T-cell (primary cell): ENCODE data around the gene LINGO3. TPM values are rescaled to one million over a fixed set of nuclear protein-coding genes. Genes with fewer than 3 reads are reported as not detected.

Source experiments
- ATAC-seq, 4 experiments: fragments of 200-7000 bp in 3 of 4; fragments of 150-1000 bp in 1 of 4; cut with Tn5 transposase; replicated peaks in 1 of 4; 1 replicate in 3 of 4; 2 replicates in 1 of 4; pipeline ENCODE4 v1.10.0; 2021; ENCODE audit warnings: moderate library complexity in 3 of 4, mild to moderate bottlenecking in 2 of 4, moderate number of reproducible peaks in 1 of 4
- CTCF ChIA-PET, 2 donors: fragments of 300-600 bp; sonication (Branson Sonifier 250); formaldehyde crosslinking; loops; one replicate each; lab custom pipeline; 2022; ENCODE audit warnings: antibody characterized with exemption in 2 of 2; lab: Charles Lee
- POLR2A ChIA-PET, 2 donors: fragments of 300-600 bp; sonication (Branson Sonifier 250); formaldehyde crosslinking; loops; one replicate each; lab custom pipeline; 2022; ENCODE audit warnings: antibody characterized with exemption in 2 of 2; lab: Charles Lee
- DNase-seq, 35 experiments: peaks; one replicate each; pipeline versions ENCODE4 v3.0.0 to v3.0.0-alpha.2; 2013 to 2023
- H3K27ac ChIP-seq: one replicate; pipeline ENCODE4 v1.5.1; 2013; ENCODE audit warnings: low read length
- H3K27me3 ChIP-seq, 2 experiments: replicated peaks in 1 of 2; 1 replicate in 1 of 2; 2 replicates in 1 of 2; pipeline versions ENCODE4 v1.6.1 to v1.7.0; 2013; ENCODE audit warnings: low read length in 1 of 2, mixed read lengths in 1 of 2; ENCODE audit not compliant: control insufficient read depth in 2 of 2, insufficient read depth in 2 of 2; ENCODE audit errors: extremely low read depth in 1 of 2
- H3K36me3 ChIP-seq, 2 donors: 1 replicate in 1 of 2; 2 replicates in 1 of 2; pipeline versions ENCODE4 v1.6.1 to v1.7.0; 2013; ENCODE audit warnings: low read length in 1 of 2; ENCODE audit not compliant: control insufficient read depth in 2 of 2, insufficient read depth in 1 of 2; ENCODE audit errors: extremely low read depth in 1 of 2
- H3K4me1 ChIP-seq, 2 experiments: 1 replicate in 1 of 2; 2 replicates in 1 of 2; pipeline versions ENCODE4 v1.6.1 to v1.7.0; 2013; ENCODE audit warnings: low read length in 2 of 2, mixed read lengths in 1 of 2; ENCODE audit not compliant: insufficient read depth in 2 of 2, control insufficient read depth in 1 of 2; ENCODE audit errors: extremely low read depth in 1 of 2
- H3K4me3 ChIP-seq, 2 donors: 1 replicate in 1 of 2; 2 replicates in 1 of 2; pipeline versions ENCODE4 v1.5.1 to v1.7.0; 2013; ENCODE audit warnings: mild to moderate bottlenecking in 2 of 2, low read length in 1 of 2, moderate library complexity in 1 of 2; ENCODE audit not compliant: control insufficient read depth in 1 of 2; ENCODE audit errors: extremely low read depth in 1 of 2
- H3K9me3 ChIP-seq: 2 replicates; pipeline ENCODE4 v1.7.0; 2013
- H3K27ac Mint-ChIP-seq, 2 donors: one replicate each; pipeline ENCODE4 v1.8.0; 2020 to 2021; ENCODE audit warnings: mild to moderate bottlenecking in 2 of 2, mixed read lengths in 2 of 2
- H3K27me3 Mint-ChIP-seq, 2 donors: one replicate each; pipeline ENCODE4 v1.8.0; 2021 to 2022; ENCODE audit warnings: mixed read lengths in 2 of 2
- H3K36me3 Mint-ChIP-seq: one replicate; pipeline ENCODE4 v1.8.0; 2021; ENCODE audit warnings: mixed read lengths
- H3K4me1 Mint-ChIP-seq, 3 donors: one replicate each; pipeline ENCODE4 v1.8.0; 2020 to 2022; ENCODE audit warnings: mixed read lengths in 3 of 3, mild to moderate bottlenecking in 1 of 3
- H3K4me3 Mint-ChIP-seq, 3 donors: one replicate each; pipeline ENCODE4 v1.8.0; 2020 to 2022; ENCODE audit warnings: mild to moderate bottlenecking in 3 of 3, mixed read lengths in 3 of 3, moderate library complexity in 3 of 3
- H3K9me3 Mint-ChIP-seq, 3 donors: one replicate each; pipeline ENCODE4 v1.8.0; 2020 to 2022; ENCODE audit warnings: mixed read lengths in 3 of 3
- WGBS: methylation state at CpG from one replicate; pipeline ENCODE4 v1.1.5; 2013; ENCODE audit warnings: missing lambda C conversion rate; ENCODE audit not compliant: insufficient coverage; 5-methylcytosine and 5-hydroxymethylcytosine counted together
- total RNA-seq, 35 experiments: library from RNA in 6 of 35; stranded (reverse) in 6 of 35; fragments of 120-200 nt in 1 of 35; gene quantifications; one replicate each; pipeline versions ENCODE4 v1.2.1 to v1.2.4 and lab custom pipeline; 2013 to 2026

Gene LINGO3
- total RNA-seq, 5 donors from 2014 or later (not counting 1 experiment from before 2014, with no cell fraction given): 0.23 to 1.7 (median 0.99) TPM

DNA sequence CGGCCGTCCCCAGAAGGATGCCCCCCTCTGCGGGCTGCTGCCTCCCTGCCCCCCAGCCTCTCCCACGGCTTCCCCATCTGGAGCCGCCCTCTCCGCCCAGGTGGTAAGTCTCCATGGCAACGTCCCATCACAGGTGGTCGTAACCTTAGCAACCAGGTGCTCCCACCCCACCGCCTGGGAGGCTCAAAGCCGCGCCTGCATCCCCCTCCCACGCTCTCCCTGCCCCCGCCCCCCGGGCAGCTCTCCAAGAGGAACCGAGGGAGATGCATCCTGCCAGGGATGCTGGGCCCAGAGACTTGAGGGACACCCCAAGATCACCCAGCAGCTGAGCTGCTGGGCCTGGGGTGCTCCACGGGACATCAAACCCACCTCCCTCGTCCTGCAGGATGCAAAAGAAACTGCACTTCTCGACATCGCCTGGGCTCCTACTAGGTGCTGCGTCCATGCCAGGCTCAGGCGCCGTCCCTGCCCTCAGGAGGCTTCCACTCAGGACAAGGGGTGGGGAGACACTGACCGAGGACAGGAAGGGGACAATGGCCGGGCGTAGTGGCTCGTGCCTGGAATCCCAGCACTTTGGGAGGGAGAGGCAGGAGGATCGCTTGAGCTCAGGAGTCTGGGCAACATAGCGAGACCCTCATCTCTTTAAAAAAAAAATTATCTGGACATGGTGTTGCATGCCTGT lies 5.0 kb upstream of the LINGO3 start:
- Mint-ChIP-seq H3K36me3 (peaks cover 7% of the 10 kb centered on the region), H3K4me3 (no peak overlapping the region), H3K27ac (no peak overlapping the region), H3K9me3 (peaks cover 6 to 11% (median 10%) of the 10 kb centered on the region in 3 donors), H3K27me3 (peaks cover 36 to 55% of the 10 kb centered on the region in 2 donors), H3K4me1 (peaks cover 6 to 8% (median 7%) of the 10 kb centered on the region in 3 donors)
- ChIA-PET POLR2A (no interaction called here), CTCF (no interaction called here)
- Histone ChIP-seq H3K27ac (no peak overlapping the region), H3K4me3 (no peak overlapping the region), H3K36me3 (no peaks in the 10 kb centered on the region), H3K4me1 (peaks cover 0 to 18% of the 10 kb centered on the region in 2 experiments), H3K27me3 (peaks cover 0 to 63% of the 10 kb centered on the region in 2 experiments), H3K9me3 (no peaks in the 10 kb centered on the region)
- 41% methylated on average over 22 of the region's 28 CpGs for WGBS
- DNase-seq (no peak), ATAC-seq (no peak)

DNA sequence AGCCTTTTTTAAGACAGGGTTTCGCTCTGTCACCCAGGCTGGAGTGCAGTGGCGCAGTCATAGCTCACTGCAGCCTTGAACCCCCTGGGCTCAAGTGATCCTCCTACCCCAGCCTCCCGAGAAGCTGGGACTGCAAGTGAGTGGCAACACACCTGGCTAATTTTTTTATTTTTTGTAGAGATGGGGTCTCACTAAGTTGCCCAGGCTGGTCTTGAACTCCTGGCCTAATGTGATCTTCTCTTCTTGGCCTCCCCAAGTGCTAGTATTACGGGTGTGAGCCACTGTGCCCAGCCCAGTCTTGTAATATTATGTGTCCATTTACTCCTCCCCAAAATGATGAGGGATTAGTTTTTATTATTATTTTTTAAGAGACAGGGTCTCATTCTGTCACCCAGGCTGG lies 3.1 kb upstream of the LINGO3 start:
- H3K4me3 Mint-ChIP-seq: no peak overlapping the region
- ATAC-seq (no peak), DNase-seq (no peak)
- WGBS: 100% methylated on average over 2 of the region's 4 CpGs
- Histone ChIP-seq H3K4me3 (no peak overlapping the region), H3K27ac (no peak overlapping the region), H3K9me3 (no peaks in the 10 kb centered on the region), H3K27me3 (peaks cover 0 to 81% of the 10 kb centered on the region in 2 experiments), H3K4me1 (peaks cover 0 to 25% of the 10 kb centered on the region in 2 experiments), H3K36me3 (no peaks in the 10 kb centered on the region)
- H3K27ac Mint-ChIP-seq: no peak overlapping the region
- H3K9me3 Mint-ChIP-seq: peaks cover 6 to 11% (median 10%) of the 10 kb centered on the region in 3 donors
- CTCF ChIA-PET: no interaction called here
- H3K27me3 Mint-ChIP-seq: peaks cover 36 to 64% of the 10 kb centered on the region in 2 donors
- peaks cover 6 to 10% (median 8%) of the 10 kb centered on the region in 3 donors for H3K4me1 Mint-ChIP-seq
- H3K36me3 Mint-ChIP-seq: peaks cover 7% of the 10 kb centered on the region
- POLR2A ChIA-PET: no interaction called here

DNA sequence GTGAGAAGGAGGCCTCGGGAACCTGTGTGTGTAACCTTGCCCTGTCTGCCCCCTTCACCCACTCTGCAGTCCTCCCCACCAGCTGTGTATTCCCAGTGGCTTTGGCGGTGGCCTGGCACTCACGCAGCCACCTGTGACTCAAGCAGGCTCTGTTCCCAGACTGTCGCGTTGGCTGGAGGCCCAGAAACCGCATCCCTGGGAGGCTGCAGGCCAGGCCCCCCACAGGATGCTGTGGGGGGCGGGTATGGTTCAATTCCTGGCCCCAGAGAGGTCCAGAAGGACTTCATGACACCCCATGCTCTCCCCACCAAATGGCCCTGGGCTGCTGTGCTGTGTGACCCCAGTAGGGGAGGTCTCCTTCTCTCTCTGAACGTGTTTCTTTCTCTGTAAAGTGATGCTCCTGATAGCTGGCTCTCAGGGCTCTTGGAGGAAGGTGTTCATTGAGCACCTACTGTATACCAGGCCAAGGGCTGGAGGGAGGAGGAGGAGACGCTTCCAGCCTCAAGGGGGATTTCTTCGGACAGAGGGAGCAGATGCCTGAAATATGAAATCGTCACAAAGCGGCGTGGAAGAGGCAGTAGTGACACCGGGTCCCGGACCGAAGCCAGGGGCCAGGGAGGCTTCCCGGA lies 1.9 kb upstream of the LINGO3 start:
- DNase-seq: no peak
- Histone ChIP-seq H3K4me3 (no peak overlapping the region), H3K9me3 (no peaks in the 10 kb centered on the region), H3K27ac (no peak overlapping the region), H3K4me1 (peaks cover 0 to 20% of the 10 kb centered on the region in 2 experiments), H3K27me3 (peaks cover 0 to 89% of the 10 kb centered on the region in 2 experiments), H3K36me3 (no peaks in the 10 kb centered on the region)
- peaks cover 36 to 68% of the 10 kb centered on the region in 2 donors for H3K27me3 Mint-ChIP-seq
- H3K36me3 Mint-ChIP-seq: peaks cover under 1% of the 10 kb centered on the region
- WGBS: 58% methylated on average over 11 of the region's 17 CpGs
- ATAC-seq: no peak
- CTCF ChIA-PET: no interaction called here
- H3K4me3 Mint-ChIP-seq: peak overlapping the region in 1 of 3 donors; percentile 72
- POLR2A ChIA-PET: no interaction called here
- peaks cover 5 to 6% (median 6%) of the 10 kb centered on the region in 3 donors for H3K4me1 Mint-ChIP-seq
- H3K27ac Mint-ChIP-seq: peak overlapping the region in 1 of 2 donors; percentile 49
- H3K9me3 Mint-ChIP-seq: peaks cover 2 to 3% (median 2%) of the 10 kb centered on the region in 3 donors

DNA sequence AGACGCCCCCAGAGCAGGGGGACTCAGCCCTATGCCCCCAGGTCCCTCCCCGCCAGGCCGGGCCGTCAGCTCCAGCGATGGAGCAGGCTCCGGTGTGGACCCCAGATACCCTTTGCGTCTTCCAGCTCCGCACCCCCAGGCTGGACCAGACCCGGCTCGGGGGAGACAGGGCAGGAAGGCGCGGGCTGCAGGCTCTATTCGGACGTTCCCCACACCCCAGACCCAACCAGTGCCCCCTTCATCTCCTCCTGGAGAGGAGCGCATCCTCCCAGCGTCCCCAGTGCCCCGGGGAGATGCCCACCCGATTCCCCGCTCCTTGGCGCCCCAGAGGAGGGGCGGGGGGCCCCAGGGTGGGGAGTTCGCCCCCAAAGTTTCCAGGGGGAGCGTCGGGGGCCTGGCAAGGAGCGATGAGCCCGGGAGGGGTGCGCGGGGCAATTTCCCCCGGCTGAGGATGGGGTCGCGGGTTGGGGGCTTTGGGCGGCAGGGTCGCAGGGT lies 389 bp downstream of the LINGO3 start:
- ATAC-seq (no peak), DNase-seq (no peak)
- Mint-ChIP-seq H3K27me3 (peaks cover 36 to 66% of the 10 kb centered on the region in 2 donors), H3K9me3 (no peaks in the 10 kb centered on the region), H3K4me3 (peak overlapping the region in 1 of 3 donors; percentile 17), H3K4me1 (peaks cover 13 to 18% (median 13%) of the 10 kb centered on the region in 3 donors), H3K36me3 (no peaks in the 10 kb centered on the region), H3K27ac (no peak overlapping the region)
- CTCF ChIA-PET: no interaction called here
- Histone ChIP-seq H3K4me3 (no peak overlapping the region), H3K36me3 (no peaks in the 10 kb centered on the region), H3K9me3 (no peaks in the 10 kb centered on the region), H3K27me3 (peaks cover 0 to 91% of the 10 kb centered on the region in 2 experiments), H3K27ac (no peak overlapping the region), H3K4me1 (peaks cover 0 to 27% of the 10 kb centered on the region in 2 experiments)
- WGBS: 20% methylated on average over 32 of the region's 33 CpGs
- POLR2A ChIA-PET: no interaction called here

DNA sequence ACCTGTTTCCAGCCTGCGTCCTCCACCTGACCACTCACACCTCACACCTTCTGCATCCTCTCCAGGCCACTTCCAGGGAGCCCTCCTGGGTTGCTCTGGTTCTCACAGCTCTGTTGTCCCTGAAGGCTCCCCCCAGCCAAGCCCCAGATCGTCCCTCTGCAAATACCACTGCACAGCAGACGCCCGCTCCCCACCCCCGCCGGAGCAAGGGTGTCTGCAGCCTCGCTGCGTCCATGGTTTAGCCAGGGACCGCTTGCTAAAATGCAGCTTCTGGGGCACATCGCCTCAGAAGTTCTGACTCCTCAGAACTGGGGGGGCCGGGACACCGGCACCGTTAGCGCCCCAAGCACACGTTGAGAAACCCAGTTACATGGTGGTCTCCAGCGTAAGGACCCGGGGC lies 983 bp downstream of the LINGO3 start:
- DNase-seq (no peak), ATAC-seq (no peak)
- peaks cover 0 to 30% of the 10 kb centered on the region in 2 experiments for H3K4me1 ChIP-seq
- H3K4me3 Mint-ChIP-seq: peak overlapping the region in 2 of 3 donors; percentile 39 to 49
- H3K27me3 Mint-ChIP-seq: peaks cover 36 to 65% of the 10 kb centered on the region in 2 donors
- peaks cover 0 to 91% of the 10 kb centered on the region in 2 experiments for H3K27me3 ChIP-seq
- no peak overlapping the region for H3K27ac Mint-ChIP-seq
- peaks cover 13 to 20% (median 14%) of the 10 kb centered on the region in 3 donors for H3K4me1 Mint-ChIP-seq
- ChIA-PET CTCF (no interaction called here), POLR2A (no interaction called here)
- H3K36me3 ChIP-seq: no peaks in the 10 kb centered on the region
- H3K27ac ChIP-seq: no peak overlapping the region
- no peak overlapping the region for H3K4me3 ChIP-seq
- H3K9me3 ChIP-seq: no peaks in the 10 kb centered on the region
- 72% methylated on average over 14 of the region's 17 CpGs for WGBS
- no peaks in the 10 kb centered on the region for H3K36me3 Mint-ChIP-seq
- no peaks in the 10 kb centered on the region for H3K9me3 Mint-ChIP-seq

DNA sequence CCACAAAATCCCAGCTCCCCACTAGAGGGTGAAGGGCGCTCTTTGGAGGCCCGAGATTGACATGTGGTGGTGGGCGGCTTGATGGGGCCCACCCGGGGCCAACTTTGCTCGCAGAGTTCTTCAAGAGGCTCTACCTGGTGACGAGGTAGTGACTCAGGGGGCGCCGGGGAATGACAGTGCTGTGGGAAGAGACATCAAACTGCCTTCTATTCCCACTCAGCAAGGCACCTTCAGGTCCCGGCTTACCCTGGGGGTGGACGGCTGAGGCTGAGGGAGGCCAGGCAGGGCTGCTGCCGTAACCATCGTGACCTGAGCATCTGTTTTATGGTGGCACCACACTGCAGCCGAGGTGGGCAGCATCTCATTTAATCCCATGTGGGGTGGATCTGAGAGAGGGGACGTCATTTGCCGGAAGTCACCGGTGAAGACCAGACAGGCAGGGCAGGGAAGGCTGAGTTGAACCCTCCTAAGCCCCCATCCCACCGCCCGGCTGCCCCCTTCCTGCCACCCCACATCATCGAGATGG lies 1.6 kb downstream of the LINGO3 start:
- no peaks in the 10 kb centered on the region for H3K36me3 ChIP-seq
- H3K27me3 ChIP-seq: peaks cover 0 to 93% of the 10 kb centered on the region in 2 experiments
- Mint-ChIP-seq H3K4me1 (peaks cover 13 to 22% (median 14%) of the 10 kb centered on the region in 3 donors), H3K27me3 (peaks cover 36 to 64% of the 10 kb centered on the region in 2 donors), H3K36me3 (no peaks in the 10 kb centered on the region), H3K27ac (no peak overlapping the region), H3K4me3 (peak overlapping the region in 1 of 3 donors; percentile 49), H3K9me3 (no peaks in the 10 kb centered on the region)
- ATAC-seq: no peak
- ChIA-PET POLR2A (no interaction called here), CTCF (no interaction called here)
- peaks cover 0 to 30% of the 10 kb centered on the region in 2 experiments for H3K4me1 ChIP-seq
- H3K9me3 ChIP-seq: no peaks in the 10 kb centered on the region
- DNase-seq: no peak
- H3K27ac ChIP-seq: no peak overlapping the region
- WGBS: 65% methylated on average over 2 of the region's 19 CpGs
- H3K4me3 ChIP-seq: no peak overlapping the region
